Regular cardiac myocyte (primary cell): ENCODE measurements around the gene ZFP3. TPM values are rescaled to one million over a fixed set of nuclear protein-coding genes. Genes with fewer than 3 reads are reported as not detected.

Source experiments
- total RNA-seq: library from RNA; depleted of rRNA; stranded (reverse); fragments of >200 nt; gene quantifications from 2 replicates; pipeline ENCODE4 v1.2.3, GENCODE V29; 2014

Gene ZFP3
- total RNA-seq = 1.7 and 2.0 TPM in 2 replicates

DNA sequence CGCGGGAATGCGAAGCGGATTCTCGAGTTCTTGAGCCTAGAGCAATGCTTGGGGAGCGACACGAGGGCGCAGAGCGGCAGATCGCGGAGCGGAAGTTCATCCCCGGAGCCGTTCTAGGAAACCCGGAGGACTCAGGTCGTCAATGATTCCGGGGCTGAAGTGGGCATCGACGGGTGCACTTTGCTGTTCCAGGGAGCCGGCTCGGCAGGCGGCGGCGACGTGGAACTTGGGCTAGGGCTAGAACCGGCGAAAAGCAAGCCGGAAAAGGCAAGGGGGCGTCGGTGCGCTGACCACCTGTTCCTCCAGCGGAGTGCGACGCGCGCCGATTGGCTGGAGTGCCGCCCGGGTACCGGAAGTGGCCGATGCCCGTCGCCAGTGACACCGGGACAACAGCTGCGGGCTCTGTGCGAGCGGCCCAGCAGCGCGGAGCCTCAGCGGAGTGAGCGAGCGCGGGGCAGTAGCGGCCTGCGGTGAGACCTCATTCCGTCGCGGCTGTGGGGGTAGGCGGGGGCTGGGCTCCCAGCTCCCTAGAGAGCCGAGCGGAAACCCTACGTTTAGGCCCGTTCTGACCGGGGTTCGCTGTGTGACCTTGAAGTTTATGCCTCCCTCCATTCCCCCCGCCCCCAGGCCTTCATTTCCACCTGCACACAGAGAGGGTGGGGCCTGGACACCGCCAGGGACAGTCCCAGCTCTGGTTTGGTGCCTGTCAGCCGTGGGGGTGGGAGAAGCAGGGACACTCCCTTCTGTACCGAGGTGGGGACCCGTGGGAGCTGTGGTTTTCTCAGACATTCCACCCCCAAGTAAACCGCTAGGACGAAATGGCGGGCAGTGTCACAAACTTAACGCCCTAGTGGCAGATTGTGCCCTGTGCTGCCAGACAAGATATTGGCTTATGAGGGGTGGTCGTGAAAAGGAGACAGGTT is at the start of gene ZFP3:
ZFP3 (plus strand) TSS at position 362 of the 923 bp plus-strand sequence. CDS start 13,038 bp downstream, outside the sequence.

DNA sequence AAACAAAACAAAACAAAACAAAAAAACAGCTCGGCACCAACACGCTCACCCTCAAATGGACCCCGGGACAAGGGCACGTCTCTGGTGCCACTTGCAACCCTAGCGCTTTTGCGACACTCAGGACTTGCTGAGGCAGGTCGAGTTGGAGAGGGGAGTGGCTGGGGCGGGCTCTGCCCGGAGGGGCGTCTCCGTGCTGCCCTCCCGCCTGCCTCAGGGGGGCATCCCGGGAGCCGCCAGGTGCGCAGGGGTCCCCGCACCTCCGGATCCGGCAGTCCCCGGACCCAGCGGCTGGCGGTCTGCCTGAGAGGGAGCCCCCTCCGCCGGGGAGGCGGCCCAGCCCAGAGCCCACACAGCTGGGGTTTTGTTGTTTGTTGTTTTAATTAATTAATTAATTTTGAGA is 43.0 kb upstream of the ZFP3 start, which contains the start of gene SLC52A1:
SLC52A1 (minus strand) TSS at position 112 of the 400 bp plus-strand sequence. CDS start 820 bp downstream, outside the sequence.

DNA sequence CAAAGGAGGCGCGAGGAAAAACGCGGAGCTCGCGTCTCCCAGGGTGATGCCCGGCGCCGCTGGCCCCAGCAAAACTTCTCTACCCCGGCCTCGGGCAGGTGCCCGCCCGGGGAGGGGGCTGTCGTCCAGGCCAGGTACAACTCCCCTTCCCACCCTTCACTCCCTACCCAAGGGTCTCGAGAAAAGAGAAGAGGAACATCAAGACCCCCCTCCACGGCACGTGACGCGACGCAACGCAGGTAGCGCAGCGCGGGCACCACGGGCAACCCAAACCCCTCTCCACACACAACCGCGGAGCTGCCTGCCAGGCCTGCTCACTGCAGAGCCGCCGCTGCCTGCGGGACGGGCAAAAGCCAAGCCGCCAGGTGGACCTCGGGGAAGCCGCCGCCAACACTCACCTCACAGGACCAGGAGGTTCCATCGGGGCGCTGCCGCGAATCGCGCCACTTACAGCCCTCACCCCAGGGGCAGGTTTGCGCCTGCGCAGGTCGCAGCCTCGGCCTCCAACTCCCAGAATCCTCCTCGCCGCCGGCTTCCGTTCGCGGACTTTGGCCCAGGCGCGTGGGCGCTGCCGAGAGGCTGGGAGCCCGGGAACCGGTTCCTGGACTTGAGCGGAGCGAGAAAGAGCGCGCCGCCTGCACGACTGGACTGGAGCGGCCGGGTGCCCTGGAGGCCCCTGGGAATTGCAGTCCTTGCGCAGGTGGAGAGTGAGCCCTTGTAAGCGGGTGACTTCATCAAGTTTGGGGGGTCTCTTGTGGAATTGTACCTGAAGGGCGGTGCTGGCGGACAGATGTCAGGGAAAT is 33.3 kb downstream of the ZFP3 start, which contains the start of gene ZNF232:
ZNF232 (minus strand) TSS at position 477 of the 803 bp plus-strand sequence; CDS start at position 421, 56 bp downstream.

DNA sequence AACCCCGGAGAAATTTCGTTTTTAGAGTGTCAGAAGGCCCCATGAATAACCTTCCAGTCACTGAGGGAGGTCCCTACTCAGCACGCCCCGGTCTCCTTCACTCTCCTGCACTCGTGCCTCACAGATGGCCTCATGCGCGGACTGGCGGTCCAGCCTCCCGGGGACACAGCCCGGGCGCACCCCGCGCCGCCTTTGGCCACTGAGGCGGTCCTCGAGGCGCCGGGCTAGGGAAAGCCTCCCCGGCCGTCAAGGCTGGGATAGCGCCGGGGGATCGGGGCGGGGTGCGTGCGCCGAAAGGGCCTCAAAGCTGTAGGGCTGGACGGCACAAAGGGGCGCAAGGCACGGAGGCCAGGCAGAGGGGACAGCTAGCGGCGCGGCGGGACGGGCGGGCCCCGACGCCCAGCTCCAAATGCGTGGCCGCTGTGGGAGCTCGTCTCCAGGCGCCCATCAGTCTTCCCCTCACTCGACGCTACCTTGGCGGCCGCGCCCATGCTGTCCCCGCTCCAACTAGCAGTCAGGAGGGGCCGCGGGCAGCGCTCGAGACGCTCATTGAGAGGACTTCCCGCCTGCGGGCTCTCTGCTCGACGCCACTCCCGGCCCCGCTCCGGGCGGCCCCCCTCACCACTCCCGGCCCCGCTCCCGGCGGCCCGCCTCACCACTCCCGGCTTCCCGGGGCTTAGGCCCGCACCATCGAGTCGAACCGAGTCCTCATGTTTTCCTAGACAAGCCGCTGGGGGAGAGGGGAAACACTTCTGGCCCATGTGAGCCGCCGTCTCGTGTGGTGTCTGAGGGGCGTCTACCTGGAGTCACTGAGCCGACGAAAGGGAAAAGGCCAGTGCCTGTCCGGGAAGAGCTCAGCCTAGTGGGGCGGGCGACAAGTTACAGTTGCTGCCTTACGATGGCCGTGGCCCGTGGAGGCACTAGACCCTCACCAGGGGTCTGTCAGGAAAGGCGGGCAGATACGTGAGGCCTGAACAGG is 37.7 kb downstream of the ZFP3 start, which contains the start of gene USP6:
USP6 (plus strand) TSS at position 360 of the 979 bp plus-strand sequence. CDS start 14,336 bp downstream, outside the sequence.

Other genes with a start within 250 kb of the ZFP3 start
- gene MINK1, start 245.1 kb upstream of the ZFP3 start, total RNA-seq = 24.7 and 27.6 TPM in 2 replicates
- gene C17orf107, start 178.9 kb upstream of the ZFP3 start, total RNA-seq = 2.5 and 5.9 TPM in 2 replicates
- 0.19 and 0.56 TPM in 2 replicates for gene CHRNE, start 175.4 kb upstream of the ZFP3 start, total RNA-seq
- not detected in 2 replicates for gene GP1BA, start 146.2 kb upstream of the ZFP3 start, total RNA-seq
- gene SLC25A11, start 138.4 kb upstream of the ZFP3 start, total RNA-seq = 50.2 and 74.0 TPM in 2 replicates
- gene RNF167, start 138.2 kb upstream of the ZFP3 start, total RNA-seq = 15.5 and 40.6 TPM in 2 replicates
- gene PFN1, start 129.9 kb upstream of the ZFP3 start, total RNA-seq = 295 and 524 TPM in 2 replicates
- 3.4 and 3.5 TPM in 2 replicates for gene ENO3, start 127.3 kb upstream of the ZFP3 start, total RNA-seq
- gene SPAG7, start 110.7 kb upstream of the ZFP3 start, total RNA-seq = 35.0 and 63.8 TPM in 2 replicates
- gene CAMTA2, start 90.8 kb upstream of the ZFP3 start, total RNA-seq = 2.9 and 3.4 TPM in 2 replicates
- 0.19 and 0.28 TPM in 2 replicates for gene INCA1, start 80.9 kb upstream of the ZFP3 start, total RNA-seq
- gene KIF1C, start 80.5 kb upstream of the ZFP3 start, total RNA-seq = 67.7 and 90.5 TPM in 2 replicates
- gene SLC52A1, start 43.0 kb upstream of the ZFP3 start, total RNA-seq = 0.28 TPM in 1 of 2 replicates, not detected in the other
- 6.3 and 6.5 TPM in 2 replicates for gene ZNF232, start 33.4 kb downstream of the ZFP3 start, total RNA-seq
- gene USP6, start 37.6 kb downstream of the ZFP3 start, total RNA-seq = under 0.01 TPM in 1 of 2 replicates, not detected in the other
- 8.2 and 12.1 TPM in 2 replicates for gene ZNF594, start 113.4 kb downstream of the ZFP3 start, total RNA-seq
- not detected in 2 replicates for gene SCIMP, start 156.4 kb downstream of the ZFP3 start, total RNA-seq
- gene RABEP1, start 203.8 kb downstream of the ZFP3 start, total RNA-seq = 49.3 and 54.4 TPM in 2 replicates